ENCODE results near the gene PTGFR.

The PTGFR gene, protein sequence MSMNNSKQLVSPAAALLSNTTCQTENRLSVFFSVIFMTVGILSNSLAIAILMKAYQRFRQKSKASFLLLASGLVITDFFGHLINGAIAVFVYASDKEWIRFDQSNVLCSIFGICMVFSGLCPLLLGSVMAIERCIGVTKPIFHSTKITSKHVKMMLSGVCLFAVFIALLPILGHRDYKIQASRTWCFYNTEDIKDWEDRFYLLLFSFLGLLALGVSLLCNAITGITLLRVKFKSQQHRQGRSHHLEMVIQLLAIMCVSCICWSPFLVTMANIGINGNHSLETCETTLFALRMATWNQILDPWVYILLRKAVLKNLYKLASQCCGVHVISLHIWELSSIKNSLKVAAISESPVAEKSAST

DNA sequence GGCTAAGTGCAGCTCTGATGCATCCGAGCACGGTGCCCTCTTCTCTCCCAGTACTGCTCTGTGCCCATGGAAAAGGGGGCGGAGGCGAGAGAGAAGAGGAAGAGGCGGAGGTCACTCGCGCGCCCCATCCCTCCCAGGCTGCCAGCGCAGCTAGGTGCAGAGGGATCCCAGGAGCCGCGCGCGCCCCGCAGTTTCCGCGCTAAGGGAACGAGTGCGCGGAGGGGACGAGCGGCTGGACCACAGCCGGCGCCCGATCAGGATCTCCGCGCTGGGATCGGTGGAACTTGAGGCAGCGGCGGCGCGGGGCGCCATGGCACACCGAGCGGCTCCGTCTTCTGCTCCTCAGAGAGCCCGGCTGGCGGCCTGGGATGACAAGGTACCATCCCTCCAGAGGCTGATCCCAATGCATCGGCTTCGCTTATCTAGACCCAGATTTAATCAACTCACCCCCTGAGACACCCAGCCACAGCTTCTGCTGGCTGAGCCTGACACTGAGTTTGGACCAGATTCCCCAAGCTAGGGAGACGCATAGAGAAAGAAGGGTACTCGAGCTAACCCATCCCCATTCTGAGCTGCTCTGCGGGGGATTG is at the start of gene PTGFR:
Gene PTGFR, plus strand, starts transcription at position 114 of the 590 bp plus-strand sequence. CDS start 1,770 bp downstream, outside the sequence.
- DNase-seq, result no peak

DNA sequence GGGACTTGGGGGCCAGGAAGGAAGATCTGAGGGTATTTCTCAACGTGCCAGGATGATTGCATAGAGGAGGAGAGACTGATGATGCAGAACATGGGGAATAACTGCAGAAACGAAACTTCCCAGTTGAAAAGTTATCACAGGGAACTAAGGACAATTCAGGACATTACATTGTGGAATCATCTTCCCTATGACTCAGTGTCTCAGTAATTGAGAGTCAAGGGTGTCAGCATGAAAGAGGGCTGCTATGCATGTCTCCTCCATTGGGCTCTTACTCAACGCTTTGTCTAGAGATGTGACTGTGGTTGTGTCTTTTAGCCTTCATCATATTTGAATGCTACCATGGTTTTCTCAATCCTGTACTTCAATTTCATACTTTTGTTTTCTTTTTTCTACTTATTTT is 48.9 kb upstream of the PTGFR start:
- DNase-seq, result no peak

DNA sequence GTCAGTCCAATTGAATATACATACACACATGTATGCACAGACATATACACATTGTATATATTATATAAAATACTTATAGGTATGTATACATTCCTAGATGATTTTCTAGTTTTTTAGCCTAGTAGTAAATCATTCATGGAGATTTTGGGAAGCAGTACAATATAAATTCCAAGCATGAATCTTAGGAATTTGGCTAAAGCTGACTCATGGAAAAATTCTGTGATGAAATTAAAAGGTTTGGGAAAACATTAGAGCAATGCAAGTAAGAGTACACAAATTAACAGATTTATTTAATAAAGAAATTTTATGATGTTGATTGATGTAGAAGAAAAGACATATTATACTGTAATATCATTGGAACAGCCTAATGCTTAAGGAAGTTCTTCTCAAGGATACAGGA is 43.7 kb upstream of the PTGFR start:
- no peak for DNase-seq

DNA sequence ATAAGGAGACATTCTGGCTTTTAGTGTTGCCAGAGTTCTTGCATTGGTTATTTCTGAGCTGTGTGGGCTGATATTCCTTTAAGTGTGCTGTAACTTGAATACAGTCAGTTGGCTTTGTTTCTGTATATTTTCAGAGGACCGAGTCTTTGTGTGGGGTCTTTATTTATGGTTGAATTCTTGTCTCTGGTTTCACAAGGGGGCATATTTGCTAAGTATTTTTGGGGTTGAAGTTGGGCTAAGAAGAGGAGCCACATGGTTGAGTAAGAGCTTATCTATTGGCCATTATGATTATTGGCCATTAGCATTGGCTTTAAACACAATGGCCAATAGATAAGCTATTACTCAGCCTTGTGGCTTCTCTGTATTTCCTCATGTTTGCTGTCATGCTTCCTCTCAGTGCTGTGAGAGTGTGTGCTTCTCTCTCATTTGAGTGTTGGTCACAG is 26.3 kb upstream of the PTGFR start:
- no peak for DNase-seq

DNA sequence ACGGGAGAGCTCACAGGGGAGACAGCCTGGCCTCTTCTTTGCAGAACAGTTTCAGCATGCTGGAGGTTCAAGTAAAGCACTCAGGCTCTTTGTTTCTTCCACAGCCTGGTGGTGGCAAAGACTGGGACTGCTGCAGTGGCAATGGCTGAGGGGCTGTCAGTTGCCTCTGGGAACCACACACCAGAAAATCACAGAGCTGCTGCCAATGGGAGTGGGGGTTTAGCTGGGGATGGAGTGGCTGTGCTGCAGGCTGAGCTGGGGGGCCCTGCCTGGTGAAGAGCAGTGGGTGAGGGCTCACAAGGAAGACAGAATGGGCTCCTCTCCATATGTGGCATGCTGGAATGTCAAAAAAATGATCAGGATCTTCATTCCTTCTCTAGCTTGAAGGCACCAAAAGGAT is 25.6 kb upstream of the PTGFR start:
- no peak for DNase-seq

DNA sequence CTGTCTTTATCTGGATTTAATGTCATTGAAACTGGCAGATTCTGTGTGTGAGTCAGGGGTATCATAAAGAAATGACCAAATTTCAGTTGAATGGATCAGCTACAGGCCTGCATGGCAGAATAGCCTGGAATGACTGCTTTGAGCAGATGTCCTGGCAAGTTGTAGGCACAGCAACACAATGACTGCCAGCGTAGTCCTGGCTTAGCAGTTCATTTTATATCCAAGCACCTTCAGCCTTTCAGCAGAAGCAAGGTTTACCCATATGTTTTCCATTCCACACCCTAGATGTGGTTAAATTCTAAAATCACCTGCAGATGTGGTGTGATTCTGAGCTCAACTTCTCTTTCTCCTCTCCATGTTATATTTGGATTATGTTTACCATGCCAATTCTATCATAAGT is 22.3 kb upstream of the PTGFR start:
- no peak for DNase-seq

DNA sequence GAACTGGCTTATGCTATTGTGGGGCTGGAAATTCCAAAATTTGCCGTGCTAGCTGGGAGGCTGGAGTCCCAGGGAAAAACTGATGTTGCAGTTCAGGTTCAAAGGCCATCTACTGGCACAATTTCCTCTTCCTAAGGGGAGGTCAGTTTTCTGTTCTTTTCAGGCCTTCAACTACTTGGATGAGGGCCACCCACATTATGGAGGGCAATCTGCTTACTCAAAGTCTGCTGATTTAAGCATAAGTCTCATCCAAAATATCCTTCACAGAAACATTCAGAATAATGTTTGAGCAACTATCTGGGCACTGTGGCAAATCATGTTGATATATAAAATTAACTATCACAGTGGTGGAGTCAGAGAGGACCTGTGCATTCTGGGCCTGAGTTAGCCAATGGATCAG is 21.2 kb upstream of the PTGFR start:
- no peak for DNase-seq

DNA sequence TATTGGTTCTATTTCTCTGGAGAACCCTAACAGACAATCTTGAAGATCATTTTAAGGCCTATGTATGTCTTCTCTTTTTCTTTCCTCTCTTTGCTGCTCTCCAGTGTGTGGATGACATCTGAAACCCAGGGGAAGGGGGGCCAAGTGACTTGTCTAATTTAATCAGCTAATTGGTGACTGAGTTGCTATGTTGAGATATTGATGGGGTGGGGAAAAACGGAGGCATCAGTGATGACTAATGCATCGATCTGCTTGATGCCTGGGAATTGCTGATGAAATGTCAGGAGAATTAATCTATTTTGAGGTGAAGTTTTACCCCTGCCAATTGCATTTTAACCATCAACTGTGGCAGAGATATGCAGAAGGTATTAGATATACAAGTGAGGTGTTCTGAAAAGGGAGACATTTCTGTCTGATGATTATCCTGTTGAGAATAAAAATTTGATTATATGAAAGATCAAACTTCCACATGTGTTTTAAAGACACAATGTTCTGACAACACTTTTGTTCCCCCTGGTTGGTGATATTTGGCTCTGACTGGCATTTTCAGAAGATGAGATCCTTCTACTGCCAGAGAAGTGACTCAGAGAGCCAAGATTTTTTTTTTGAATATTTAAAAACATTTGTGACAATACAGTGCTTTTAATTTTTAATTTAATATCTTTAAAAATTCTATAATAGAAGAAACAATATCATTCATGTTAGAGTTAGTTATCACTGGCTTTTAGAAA is 18.7 kb upstream of the PTGFR start:
- no peak for DNase-seq

DNA sequence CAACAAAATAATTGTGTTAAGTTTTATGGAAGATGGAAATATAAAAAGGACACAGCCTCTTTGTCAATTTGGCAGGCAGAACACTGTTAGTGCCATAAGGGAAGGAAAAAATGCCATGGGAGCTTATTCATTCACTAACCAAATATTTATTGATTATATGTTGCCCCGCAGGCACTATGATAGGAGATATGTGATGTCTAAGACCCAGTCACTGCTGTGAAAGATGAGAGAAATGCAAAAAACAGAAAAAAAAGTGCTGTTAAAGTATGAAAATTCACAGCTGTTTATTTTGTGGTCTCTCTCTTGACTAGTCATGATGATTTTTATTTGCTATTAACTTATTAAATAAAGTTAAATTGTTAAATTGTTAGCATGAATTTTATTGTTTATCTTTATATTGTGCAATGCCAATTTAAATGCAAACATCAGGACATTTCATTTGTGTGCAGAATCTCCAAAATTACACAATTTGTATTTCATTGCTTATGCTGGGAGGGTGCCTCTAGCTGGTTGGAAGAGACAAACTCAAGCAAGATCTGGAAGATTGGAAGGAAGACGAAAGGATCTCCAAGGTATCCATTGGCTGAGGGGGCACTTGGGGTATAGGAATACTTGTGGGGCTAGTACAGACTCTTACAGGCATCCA is 17.8 kb upstream of the PTGFR start:
- no peak for DNase-seq

DNA sequence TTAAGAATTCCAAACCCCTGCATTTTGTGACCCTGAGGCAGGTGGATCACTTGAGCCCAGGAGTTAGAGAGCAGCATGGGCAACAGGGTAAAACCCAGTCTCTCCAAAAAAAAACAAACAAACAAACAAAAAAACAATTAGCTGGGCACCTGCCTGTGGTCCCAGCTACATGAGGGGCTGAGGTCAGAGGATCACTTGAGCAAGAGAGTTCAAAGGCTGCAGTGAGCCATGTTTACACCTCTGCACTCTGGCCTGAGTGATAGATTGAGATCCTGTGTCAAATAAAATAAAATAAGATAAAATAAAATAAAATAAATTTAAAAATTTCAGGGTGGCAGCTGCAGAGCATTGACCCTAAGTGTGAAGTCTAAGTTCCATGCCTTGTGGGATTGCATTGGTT is 16.7 kb upstream of the PTGFR start:
- no peak for DNase-seq

DNA sequence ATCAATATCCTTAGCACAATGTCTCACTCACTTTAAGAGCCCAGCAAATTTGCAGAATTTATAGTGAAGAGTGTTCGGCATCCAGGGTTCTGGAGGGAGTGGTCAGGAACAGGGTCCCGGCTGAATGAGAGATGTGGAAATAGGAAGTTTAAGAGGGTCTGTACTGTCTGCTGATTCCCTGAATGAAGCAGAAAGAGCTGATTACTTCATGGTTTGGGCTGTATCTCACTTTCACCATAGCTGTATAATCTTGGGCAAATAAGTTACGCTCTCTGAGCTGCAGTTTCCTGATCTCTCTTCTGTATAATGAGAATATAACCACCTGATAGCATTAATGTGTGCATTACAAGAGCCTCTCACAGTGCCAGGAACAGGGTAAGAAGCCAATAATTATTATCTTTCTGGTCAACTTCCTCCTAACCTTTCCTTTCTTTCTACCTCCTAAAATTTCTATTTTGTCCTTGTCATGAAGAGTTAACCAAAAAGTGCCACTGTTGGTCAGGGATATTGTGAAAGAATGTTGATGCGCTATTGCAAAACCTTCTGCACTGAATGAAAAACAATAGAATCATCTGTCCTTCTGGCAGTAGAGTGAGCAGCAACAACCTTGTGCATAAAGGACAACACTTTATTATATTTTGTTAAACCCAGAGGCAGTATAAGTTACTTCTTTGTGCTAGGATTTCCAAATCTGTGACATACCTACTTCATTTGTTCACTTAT is 14.7 kb upstream of the PTGFR start:
- no peak for DNase-seq

DNA sequence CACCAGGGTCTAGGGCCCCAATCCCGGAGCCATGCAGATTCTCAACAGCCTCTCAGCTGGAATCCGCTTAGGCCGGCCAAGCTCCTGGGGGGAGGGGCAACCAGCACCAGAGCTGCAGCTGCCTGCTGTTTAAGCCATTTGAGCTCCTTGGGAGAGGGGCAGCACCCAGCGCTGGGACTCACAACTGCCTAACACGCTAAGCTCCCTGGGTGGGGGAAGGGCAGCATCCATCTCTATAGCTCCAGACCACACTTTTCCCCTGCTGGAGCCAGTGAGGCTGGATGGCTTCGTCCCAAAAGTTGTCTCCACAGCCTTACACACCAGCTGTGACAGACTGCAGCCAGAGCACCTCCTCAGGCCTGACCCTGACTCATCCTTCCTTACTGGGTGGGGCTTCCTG is 6.9 kb upstream of the PTGFR start:
- no peak for DNase-seq

DNA sequence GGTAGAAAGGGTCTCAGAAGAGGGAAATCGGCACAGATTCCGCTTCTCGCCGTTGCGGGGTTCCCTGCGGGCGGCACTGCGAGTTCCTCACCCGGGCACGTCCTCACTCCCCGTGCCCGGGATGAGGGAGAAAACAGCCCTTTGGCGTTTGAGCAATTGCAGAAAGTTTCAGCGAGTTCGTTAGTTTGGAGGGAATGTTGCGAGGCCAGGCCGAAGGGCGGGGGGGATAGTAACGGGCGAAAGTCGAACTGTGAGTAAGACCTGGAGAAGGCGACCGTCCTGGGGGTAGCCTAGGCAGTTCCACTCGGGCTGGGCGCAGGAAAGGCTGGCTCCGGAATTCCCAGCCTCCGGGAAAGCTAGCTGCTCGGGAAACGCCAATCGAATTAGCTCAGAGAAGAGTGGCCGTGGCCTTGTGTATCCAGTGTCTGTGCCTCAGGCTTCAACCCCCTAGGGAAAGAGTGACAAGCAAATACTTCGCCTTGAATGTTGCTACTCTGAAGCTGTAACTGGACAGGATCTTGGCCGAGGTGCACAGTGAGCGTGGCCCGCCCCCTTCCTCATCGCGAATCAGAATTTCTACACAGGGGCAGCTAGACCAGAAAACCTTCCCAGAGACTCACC is 787 bp downstream of the PTGFR start:
- DNase-seq, result no peak

DNA sequence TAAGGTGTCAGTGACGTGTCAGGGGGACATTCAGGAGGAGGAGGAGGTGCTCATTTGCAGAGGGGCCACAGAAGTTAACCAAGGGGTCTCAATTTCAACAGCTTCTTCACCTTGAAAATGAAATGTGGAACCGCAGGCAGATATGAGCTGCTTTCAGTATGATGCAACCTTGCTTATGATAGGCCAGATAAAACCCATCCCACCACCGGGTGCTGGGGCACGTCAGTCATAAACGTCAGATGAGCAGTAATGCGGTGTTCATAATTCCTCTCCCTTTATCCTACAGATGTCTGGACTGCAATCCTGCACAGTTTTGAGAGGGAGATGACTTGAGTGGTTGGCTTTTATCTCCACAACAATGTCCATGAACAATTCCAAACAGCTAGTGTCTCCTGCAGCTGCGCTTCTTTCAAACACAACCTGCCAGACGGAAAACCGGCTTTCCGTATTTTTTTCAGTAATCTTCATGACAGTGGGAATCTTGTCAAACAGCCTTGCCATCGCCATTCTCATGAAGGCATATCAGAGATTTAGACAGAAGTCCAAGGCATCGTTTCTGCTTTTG is 1.7 kb downstream of the PTGFR start:
- no peak for DNase-seq

DNA sequence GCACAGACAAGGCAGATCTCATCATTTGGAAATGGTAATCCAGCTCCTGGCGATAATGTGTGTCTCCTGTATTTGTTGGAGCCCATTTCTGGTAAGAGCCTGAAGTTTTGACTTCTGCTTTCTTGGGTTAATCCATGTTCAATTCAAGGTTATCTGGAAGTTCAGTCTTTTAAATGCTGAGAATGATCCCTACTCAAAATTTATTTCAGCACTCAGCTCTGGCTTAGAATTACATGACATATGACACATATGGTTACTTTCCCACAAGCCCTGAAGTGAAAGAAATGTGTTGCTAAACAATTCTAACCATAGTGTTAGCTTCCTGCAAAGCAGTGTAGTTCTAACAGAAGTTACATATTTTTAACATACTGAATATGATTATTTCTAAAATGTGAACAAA is 2.7 kb downstream of the PTGFR start:
- DNase-seq, result no peak

DNA sequence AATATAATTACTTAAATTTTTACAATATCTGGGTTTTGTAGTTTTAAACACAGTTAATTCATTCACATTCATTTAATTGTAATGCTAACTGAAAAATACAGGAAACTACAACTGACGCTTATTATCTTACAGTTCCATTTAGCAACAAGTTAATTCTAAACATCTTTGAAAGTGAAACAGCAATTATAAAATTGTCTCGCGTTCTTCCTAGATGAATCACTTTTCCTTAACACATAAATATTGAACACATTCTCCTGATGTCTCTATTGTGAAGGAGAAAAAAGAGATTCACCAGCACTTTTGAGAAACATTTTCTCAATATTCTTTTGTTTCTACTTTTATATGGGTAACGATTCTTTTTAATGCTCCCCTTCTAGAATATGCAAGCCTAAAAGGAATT is 6.4 kb downstream of the PTGFR start:
- no peak for DNase-seq

DNA sequence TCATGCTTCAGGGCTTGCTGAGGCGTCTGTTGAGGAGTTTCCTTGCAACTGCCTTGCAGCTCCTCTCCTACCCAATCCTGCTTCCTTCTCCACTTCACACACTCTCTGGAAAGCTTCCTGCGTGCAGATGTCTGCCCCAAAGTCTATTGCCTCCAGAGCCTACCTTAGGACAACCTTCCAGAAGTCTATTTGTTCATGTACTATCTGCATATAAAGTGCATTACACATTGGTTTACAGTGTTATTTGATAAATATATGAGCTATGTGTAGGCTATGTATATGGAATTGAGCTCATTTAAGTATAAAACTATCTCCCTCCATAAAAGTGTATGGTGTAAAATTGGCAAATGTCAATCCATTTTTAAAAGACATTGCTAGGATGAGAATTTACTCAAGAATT is 9.8 kb downstream of the PTGFR start:
- no peak for DNase-seq

DNA sequence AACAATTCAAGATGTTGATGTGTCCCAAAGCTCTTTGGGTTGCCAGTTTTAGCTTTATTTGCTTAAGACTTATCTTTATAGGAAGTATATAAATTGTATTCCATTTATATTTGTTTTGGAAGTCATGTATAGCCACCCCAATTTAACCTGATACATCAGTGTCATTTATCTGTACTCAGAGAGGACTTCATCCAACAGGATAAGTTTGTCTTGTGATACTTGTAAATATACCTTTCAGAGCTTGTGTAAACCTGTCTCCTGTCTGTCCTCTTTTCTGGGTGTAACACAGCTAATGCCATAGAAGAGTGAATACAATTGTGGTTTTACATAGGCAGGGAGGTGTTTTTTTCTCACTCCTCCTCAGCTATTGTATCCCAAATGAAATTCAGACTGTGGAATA is 10.4 kb downstream of the PTGFR start:
- no peak for DNase-seq

DNA sequence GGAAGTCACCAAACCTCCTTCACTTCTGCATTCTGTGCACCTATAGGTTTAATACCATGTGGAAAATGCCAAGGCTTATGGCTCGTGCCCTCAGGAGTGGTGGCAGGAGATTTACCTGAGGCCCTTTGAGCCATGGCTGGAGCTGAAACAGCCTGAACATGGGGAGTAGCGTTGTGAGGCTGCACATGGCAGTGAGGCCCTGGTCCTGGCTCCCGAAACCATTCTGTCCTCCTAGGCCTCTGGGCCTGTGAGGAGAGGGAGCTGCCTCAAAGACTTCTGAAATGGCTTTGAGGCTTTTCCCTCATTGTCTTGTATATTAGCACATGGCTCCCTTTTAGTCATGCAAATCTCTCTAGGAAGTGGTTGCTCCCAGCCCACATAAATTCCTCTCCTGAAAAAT is 20.6 kb downstream of the PTGFR start:
- DNase-seq, result no peak

DNA sequence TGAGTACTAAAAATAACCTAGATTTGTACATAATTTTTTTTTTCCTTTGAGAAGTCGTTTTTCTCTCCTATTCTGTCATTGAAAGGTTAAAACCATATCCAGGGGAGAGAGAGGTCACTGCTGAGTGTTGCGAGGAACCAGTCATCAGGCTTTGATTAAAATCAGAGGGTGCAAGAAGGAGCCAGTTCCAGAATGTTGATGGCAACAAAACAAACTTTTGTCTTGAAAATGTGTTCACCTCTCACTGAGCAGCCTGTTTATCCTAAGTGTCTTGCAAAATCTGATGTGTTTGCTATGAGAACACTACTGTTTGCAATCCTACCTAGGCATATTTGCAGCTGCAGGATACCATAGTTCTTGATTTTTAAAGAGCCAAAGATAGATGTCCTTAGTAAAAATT is 25.9 kb downstream of the PTGFR start:
- no peak for DNase-seq

DNA sequence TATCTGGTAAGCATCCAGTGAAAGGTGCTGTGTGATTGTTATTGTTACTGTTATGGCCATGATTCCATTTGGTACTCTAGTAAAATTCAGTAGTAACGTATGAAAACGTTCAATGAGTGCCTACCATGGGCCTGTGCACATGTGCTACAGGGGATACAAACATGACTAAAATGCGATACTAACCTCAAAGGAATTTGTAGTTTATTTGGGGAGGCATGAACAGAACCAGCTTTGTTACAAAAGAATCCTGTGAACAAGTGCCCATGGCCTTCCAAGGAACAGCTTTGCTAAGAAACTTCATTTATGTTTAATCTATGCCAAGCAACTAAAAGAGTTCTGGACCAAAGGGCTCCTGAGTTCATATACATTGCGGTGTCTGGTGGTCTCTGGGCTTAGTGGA is 28.7 kb downstream of the PTGFR start:
- no peak for DNase-seq

DNA sequence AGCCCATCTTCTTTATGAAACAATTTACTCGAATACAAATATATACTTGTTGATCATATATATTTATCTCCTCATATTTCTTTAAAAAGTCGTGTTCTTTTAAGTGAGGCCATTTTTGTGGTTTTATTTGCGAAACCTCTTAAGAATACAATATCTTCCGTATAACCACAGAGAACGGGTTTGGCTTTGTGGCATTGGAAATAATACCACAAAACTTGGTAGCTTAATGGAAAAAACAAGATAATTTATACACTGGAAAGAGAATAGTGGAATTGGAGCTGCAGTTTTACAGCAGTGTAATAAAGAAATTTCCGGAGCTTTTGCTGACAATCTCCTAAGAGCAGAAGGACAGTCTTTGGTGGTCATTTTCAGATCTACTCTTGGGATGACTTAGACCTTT is 29.4 kb downstream of the PTGFR start:
- DNase-seq, result no peak
